Panc1 (cell line): ENCODE measurements around the gene NHP2. TPM values are rescaled to one million over a fixed set of nuclear protein-coding genes. Genes with fewer than 3 reads are reported as not detected.

Experiments
- ATAC-seq: fragments of 200-7000 bp; cut with Tn5 transposase; 2 replicates; pipeline ENCODE4 v1.9.1; 2020; ENCODE audit warnings: mild to moderate bottlenecking, moderate library complexity
- BruUV-seq: library from RNA; stranded (reverse); fragments of 400-500 nt; replicated peaks from 2 replicates; lab custom pipeline; 2021; lab: Mats Ljungman, UMichigan
- CTCF ChIA-PET: fragments of 300-600 bp; sonication (Branson Sonifier 250); formaldehyde crosslinking; loops from one replicate; lab custom pipeline; 2022; ENCODE audit warnings: antibody characterized with exemption; lab: Charles Lee
- POLR2A ChIA-PET: fragments of 300-600 bp; sonication (Branson Sonifier 250); formaldehyde crosslinking; loops from one replicate; lab custom pipeline; 2022; ENCODE audit warnings: antibody characterized with exemption; lab: Charles Lee
- DNase-seq: peaks from one replicate; pipeline ENCODE4 v3.0.0-alpha.2; 2010; ENCODE audit warnings: low read depth, low spot score
- H3K27ac ChIP-seq: 2 replicates; pipeline ENCODE4 v1.5.1; 2011; ENCODE audit warnings: mild to moderate bottlenecking, low read length, inconsistent platforms
- H3K27me3 ChIP-seq: fragments of 200-500 bp; sonication (Bioruptor generic); 2 replicates; pipeline ENCODE4 v1.6.0; 2014; ENCODE audit warnings: low read length, inconsistent platforms; ENCODE audit not compliant: control insufficient read depth, insufficient read depth
- H3K36me3 ChIP-seq: fragments of 200-500 bp; sonication (Bioruptor generic); 2 replicates; pipeline ENCODE4 v1.5.1; 2014; ENCODE audit warnings: inconsistent platforms, mild to moderate bottlenecking, low read length, moderate library complexity; ENCODE audit not compliant: control insufficient read depth, insufficient read depth
- H3K4me1 ChIP-seq: 2 replicates; pipeline ENCODE4 v1.5.1; 2011; ENCODE audit warnings: inconsistent platforms, mild to moderate bottlenecking, low read length, moderate library complexity; ENCODE audit not compliant: control insufficient read depth, insufficient read depth
- H3K4me3 ChIP-seq, 2 experiments: 2 replicates each; pipeline ENCODE4 v1.5.1; 2011 to 2012; ENCODE audit warnings: low read depth in 2 of 2, low read length in 2 of 2, mild to moderate bottlenecking in 2 of 2, inconsistent platforms in 1 of 2, moderate library complexity in 1 of 2
- H3K9me3 ChIP-seq: fragments of 200-500 bp; sonication (Bioruptor generic); 2 replicates; pipeline ENCODE4 v1.5.1; 2014; ENCODE audit warnings: low read depth, mild to moderate bottlenecking, inconsistent platforms, low read length, moderate library complexity; ENCODE audit not compliant: control insufficient read depth, insufficient read depth
- CTCF ChIP-seq: fragments of 450-650 bp; IDR thresholded peaks from 2 replicates; pipeline ENCODE4 v1.5.1; 2017; ENCODE audit warnings: mild to moderate bottlenecking
- POLR2AphosphoS5 ChIP-seq: IDR thresholded peaks from 2 replicates; pipeline ENCODE4 v1.6.1; 2012; ENCODE audit warnings: mild to moderate bottlenecking, low read depth, low read length, moderate library complexity
- REST ChIP-seq, 2 experiments: IDR thresholded peaks; 2 replicates each; pipeline ENCODE4 v1.6.1; 2011 to 2012; ENCODE audit warnings: low read depth in 2 of 2, control low read depth in 1 of 2, low read length in 1 of 2, mild to moderate bottlenecking in 1 of 2, moderate library complexity in 1 of 2; ENCODE audit not compliant: insufficient read depth in 1 of 2
- SIN3A ChIP-seq: IDR thresholded peaks from 2 replicates; pipeline ENCODE4 v1.6.1; 2012; ENCODE audit warnings: low read depth, mild to moderate bottlenecking, low read length, moderate library complexity, borderline replicate concordance; ENCODE audit not compliant: insufficient read depth
- TCF7L2 ChIP-seq: IDR thresholded peaks from 2 replicates; pipeline ENCODE4 v1.6.1; 2011; ENCODE audit warnings: mild to moderate bottlenecking, low read depth, low read length, inconsistent platforms
- in situ Hi-C: cut with HindIII; loops from 2 replicates; pipeline ENCODE4 v1.10.0; 2016; ENCODE audit warnings: low sequenced_read_pairs, low pct_unique_long_range_greater_than_20kb
- intact Hi-C: fragments of 100-400 bp; cut with micrococcal nuclease; formaldehyde crosslinking; loops from one replicate; pipeline ENCODE4 v1.10.0; 2022; ENCODE audit not compliant: unreplicated experiment
- total RNA-seq: library from RNA; stranded (reverse); gene quantifications from one replicate; pipeline ENCODE4 v1.2.1, GENCODE V29; 2021; ENCODE audit not compliant: unreplicated experiment

The NHP2 gene
- total RNA-seq, 1 experiment from 2014 or later, result 239 TPM

GRCh38 chr5:178104492-178104891, 49.2 kb downstream of the NHP2 start:
- ATAC-seq, result no peak
- Histone ChIP-seq H3K27me3 (no peaks in the 10 kb centered on the region), H3K36me3 (no peaks in the 10 kb centered on the region), H3K4me3 (no peak overlapping the region), H3K9me3 (no peaks in the 10 kb centered on the region), H3K4me1 (no peaks in the 10 kb centered on the region), H3K27ac (no peak overlapping the region)
- in situ Hi-C loops, result no loop called here
- no peak for DNase-seq
- BruUV-seq, result no TSS peak
- ChIA-PET POLR2A (interaction anchor here (0.6 kb wide), 2 partner anchors 11 to 1750 kb away, joined by 3 to 5 read pairs; no protein-coding TSS in a partner anchor), CTCF (interaction anchor here (0.6 kb wide), 1 partner anchor 42 kb away, joined by 3 read pairs; no protein-coding TSS in a partner anchor)
- no peak for TF ChIP-seq SIN3A
- TF ChIP-seq TCF7L2, result no peak
- no peak for TF ChIP-seq POLR2AphosphoS5
- no peak for TF ChIP-seq REST (IDR thresholded peaks at IDR 0.05; ENCODE audit: insufficient read depth in 1 of 2, low read depth in 2 of 2, low read length in 1 of 2)
- TF ChIP-seq CTCF, result no peak
- intact Hi-C loops, result no loop called here

GRCh38 chr5:178103612-178104011, 50.1 kb downstream of the NHP2 start:
- Histone ChIP-seq H3K4me3 (no peak overlapping the region), H3K9me3 (no peaks in the 10 kb centered on the region), H3K4me1 (no peaks in the 10 kb centered on the region), H3K27me3 (no peaks in the 10 kb centered on the region), H3K27ac (no peak overlapping the region), H3K36me3 (no peaks in the 10 kb centered on the region)
- in situ Hi-C loops (no loop called here), intact Hi-C loops (no loop called here)
- POLR2A ChIA-PET, result no interaction called here
- CTCF ChIA-PET, result no interaction called here
- BruUV-seq, result no TSS peak
- no peak for ATAC-seq
- DNase-seq, result no peak
- TF ChIP-seq CTCF (no peak), SIN3A (no peak), TCF7L2 (no peak), REST (IDR thresholded peaks at IDR 0.05; ENCODE audit: insufficient read depth in 1 of 2, low read depth in 2 of 2, low read length in 1 of 2) (no peak), POLR2AphosphoS5 (no peak)

Other genes with a start within 250 kb of the NHP2 start
- gene PROP1, start 157.6 kb downstream of the NHP2 start, total RNA-seq, result not detected
- gene N4BP3, start 40.4 kb downstream of the NHP2 start, total RNA-seq, result 2.3 TPM
- 40.8 TPM for gene RMND5B, start 22.9 kb downstream of the NHP2 start, total RNA-seq
- gene GMCL2, start 33.5 kb upstream of the NHP2 start, total RNA-seq, result not detected
- 273 TPM for gene HNRNPAB, start 50.6 kb upstream of the NHP2 start, total RNA-seq
- 43.2 TPM for gene PHYKPL, start 78.9 kb upstream of the NHP2 start, total RNA-seq